ENCODE results near the gene CALY.

- TF ChIP-seq SMC3 (IDR thresholded peaks at IDR 0.05) = no peak
- no peak for TF ChIP-seq RAD21 (conservative IDR thresholded peaks at IDR 0.05 in 1 of 2, IDR thresholded peaks at IDR 0.05 in 1 of 2)
- no peak for TF ChIP-seq CTCF (IDR thresholded peaks at IDR 0.05)
- TF ChIP-seq CBX2 (IDR thresholded peaks at IDR 0.05; ENCODE audit: borderline replicate concordance, low read depth) = no peak
- TF ChIP-seq MAZ (IDR thresholded peaks at IDR 0.05; ENCODE audit: borderline replicate concordance, low read depth, low read length) = no peak
- no peak for TF ChIP-seq CHD2 (IDR thresholded peaks at IDR 0.05; ENCODE audit: low read length, partially characterized antibody)
- TF ChIP-seq JUN (IDR thresholded peaks at IDR 0.05) = no peak
- no peak for TF ChIP-seq TP53 (CRISPR knock-in tag; IDR thresholded peaks at IDR 0.05)
Measured at GRCh38 chr10:133326745-133327650, 9.7 kb downstream of the CALY start.
